Endothelial cell of hepatic sinusoid (primary cell): ENCODE measurements around the gene SLC5A3.

ENCODE experiments used
- in situ Hi-C: cut with HindIII; loops from 2 replicates; pipeline ENCODE4 v1.10.0; 2017; ENCODE audit warnings: low sequenced_read_pairs

Gene SLC5A3

GRCh38 chr21:34073032-34073748 is at the start of gene SLC5A3, which contains the start of gene MRPS6:
SLC5A3 (plus strand) TSS chr21:34073578; CDS start chr21:34095199, 21,621 bp downstream.
MRPS6 (plus strand) TSS chr21:34073578; CDS start chr21:34073701, 123 bp downstream.
- in situ Hi-C loops = no loop called here

DNA sequence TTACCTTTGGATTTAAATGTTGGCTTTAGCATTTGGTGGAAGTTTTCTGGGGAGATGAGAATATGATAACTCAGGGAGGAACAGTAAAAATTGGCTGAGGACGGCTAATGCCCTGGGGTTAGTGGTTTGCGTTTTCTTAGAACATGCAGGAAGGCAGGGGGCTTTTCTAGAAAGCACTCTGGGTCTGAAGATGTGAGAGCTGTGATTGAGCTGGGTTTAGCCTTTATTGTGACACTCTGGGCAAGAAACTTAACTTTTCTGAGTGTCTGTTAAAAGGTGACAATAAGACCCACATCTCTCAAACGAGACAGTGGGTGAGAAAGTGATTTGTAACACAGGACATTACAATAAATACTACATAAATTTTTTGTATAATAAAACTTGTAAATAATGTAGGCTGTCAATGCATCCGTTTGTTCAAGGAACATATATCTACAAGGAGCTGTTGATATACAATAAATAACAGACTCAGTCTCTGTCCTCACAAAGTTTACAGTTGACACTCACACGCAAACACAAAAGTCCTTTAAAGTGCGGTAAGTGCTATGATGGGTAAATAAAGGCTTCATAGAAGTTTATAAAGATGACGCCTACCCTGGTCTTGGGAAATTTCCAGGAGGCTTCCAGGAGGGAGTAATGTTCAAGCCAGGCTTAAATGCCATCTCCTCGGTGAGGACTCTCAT is 49.5 kb upstream of the SLC5A3 start:
- in situ Hi-C loops = no loop called here

- in situ Hi-C loops = no loop called here
Measured at GRCh38 chr21:34024374-34024693, 49.0 kb upstream of the SLC5A3 start.

DNA sequence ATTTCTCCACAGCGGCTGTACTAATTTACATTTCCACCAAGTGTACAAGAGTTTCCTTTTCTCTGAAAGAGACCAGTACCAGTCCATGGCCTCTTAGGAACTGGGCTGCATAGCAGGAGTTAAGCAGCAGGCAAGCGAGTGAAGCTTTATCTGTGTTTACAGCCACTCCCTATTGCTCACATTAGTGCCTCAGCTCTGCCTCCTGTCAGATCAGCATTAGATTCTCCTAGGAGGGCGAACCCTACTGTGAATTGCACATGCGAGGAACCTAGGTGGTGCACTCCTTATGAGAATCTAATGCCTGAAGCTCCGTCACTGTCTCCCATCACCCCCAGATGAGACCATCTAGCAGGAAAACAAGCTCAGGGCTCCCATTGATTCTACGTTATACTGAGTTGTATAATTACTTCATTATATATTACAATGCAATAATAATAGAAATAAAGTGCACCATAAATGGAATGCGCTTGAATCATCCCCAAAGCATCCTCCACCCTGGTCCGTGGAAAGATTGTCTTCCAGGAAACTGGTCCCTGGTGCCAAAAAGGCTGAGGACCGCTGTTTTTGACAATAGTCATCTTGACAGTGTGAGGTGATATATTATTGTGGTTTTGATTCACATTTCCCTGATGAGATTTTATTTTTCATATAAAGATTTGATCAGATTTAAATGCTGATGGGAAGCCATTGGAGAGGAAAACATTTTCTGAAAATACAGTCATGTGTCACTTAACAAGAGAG is 45.5 kb upstream of the SLC5A3 start:
- in situ Hi-C loops = loop anchor here (5.0 kb wide), 1 partner anchor 36 kb away; no protein-coding TSS in a partner anchor

GRCh38 chr21:34029743-34030528 is 43.4 kb upstream of the SLC5A3 start:
- in situ Hi-C loops = loop anchor here (5.0 kb wide), 1 partner anchor 38 kb away; no protein-coding TSS in a partner anchor

DNA sequence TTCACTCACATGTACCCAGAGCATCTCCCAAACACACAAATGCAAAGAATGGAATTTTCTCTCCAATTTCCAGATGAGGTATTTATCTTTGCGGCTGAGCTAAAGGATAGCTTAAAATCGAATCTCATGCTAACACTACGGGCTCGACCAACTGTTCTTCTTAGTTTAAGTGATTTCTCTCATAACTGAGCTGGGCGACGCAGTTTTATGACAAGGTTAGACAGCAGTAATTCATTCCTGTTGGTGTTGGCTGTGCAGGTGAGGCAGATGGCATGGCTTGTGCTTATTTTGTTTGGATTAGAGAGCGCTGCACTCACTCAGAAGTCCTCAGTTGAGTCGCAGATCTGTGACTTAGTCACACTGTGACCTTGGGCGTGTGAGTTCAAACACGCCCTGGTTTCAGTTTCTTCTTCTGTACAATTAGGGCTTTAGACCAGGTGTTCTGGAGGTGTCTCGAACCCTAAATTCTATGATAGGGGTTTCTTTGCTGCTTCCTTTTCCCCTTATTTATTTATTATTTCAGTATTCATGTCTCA is 41.5 kb upstream of the SLC5A3 start:
- in situ Hi-C loops = no loop called here

DNA sequence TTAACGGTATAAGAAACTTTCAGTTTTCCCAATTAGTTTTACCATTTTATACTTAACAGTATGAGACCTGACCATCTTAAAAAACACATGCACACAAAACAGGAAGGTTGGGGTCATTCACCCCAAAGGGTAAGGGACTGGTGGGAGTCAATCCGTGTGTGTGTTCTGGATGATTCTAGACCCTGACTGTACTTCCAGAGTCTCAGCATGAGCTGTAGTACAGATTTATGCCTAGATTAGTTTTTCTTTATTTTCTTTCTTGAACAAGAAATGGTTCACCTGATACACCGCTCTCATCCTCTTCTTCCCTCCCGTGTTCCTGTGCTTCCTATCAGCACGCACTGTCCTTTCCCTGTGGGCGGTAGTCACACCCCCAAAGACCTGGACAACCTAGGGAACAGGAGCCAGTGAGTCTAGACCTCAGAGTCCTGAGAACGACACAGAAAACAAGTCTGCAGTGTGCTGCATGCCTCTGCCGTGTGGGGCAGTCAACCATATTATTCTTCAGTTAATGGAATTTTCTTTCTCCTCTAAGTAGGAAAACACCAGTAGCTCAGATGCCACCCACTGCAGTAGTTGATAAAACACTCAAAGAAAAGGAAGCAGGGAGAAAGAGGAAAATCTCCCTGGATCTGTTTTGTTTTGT is 38.9 kb upstream of the SLC5A3 start:
- in situ Hi-C loops = no loop called here

- in situ Hi-C loops = no loop called here
Measured at GRCh38 chr21:34035619-34036354, 37.6 kb upstream of the SLC5A3 start.

DNA sequence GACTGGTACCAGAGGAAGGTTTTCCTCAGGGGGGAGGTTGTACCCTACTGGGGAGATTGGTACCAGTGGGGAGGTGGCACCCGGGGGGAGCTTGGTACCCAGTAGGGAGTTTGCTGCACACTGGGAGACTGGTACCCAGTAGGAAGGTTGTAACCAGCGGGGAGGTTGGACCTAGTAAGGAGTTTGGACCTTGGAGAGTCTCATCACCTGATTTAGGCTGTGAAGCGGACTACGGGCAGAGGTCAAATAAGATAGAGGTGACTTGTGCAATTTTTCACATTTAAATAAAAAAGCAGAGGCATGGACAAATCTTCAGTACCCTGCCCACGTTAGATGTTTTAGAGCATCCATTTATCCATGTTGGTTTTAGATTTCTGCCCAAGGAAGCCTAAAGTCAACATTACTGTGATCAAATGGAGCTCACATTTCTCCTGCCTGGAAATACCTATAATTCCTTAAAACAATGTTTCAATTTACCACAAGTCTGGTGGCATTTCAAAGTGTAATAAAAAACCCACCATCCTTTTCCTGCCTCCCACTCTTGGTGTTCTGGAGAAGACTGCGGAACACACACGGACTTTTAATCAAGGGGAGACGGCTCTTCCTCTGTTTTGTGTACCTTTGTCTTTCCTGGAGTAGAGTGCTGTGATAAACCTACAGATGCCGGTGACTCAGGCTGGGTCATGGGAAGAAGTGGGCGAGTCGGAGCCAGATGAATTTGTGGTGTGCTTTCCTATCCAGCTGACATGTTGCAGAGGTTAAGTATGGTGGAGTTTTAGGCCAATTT is 36.2 kb upstream of the SLC5A3 start:
- in situ Hi-C loops = no loop called here

DNA sequence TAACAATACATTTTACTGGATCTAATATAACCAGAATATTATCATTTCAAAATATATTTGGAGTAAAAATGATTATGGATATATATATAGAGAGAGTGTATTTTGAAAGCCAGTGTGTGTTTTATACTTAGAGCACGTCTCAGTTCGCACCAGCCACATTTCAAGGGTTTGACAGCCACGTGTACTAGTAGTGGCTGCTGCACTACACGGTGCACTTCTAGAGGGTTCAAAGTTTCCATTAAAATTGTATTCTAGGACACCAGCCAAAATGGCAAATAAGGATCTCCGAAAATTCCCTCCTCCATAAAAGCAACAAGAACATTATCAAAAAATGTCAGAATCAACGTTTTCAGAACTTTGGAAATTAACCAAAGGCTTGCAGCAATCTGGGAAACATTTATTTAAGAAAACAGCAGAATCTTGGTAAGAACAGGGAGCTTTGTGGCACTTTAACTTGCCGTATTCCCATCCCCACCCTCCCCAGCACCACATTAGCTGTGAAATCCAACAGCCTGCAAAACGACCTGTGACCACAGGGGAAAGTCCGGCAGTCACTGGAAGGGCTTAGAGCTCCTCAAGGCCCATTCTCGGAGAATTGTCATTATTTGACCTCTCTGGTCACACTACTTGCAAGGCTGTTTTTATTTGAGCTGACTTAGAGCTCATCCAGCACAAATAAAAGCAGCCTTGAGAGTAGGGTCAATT is 33.5 kb upstream of the SLC5A3 start:
- in situ Hi-C loops = no loop called here

- in situ Hi-C loops = no loop called here
Measured at GRCh38 chr21:34042735-34043134, 30.6 kb upstream of the SLC5A3 start.

DNA sequence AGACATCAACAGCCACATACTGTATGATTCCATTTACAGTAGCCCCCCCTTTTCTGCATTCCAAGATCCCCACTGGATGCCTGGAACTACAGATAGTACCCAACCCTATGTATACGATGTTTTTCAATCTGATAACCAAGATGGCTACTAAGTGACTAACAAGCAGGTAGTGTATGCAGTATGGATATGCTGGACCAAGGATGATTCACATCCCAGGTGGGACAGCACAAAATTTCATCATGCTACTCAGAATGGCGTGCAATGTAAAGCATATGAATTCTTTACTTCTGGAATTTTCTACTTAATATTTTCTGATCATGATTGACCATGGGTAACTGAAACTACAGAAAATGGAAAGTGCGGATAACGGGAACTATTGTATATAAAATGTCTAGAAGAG is 30.0 kb upstream of the SLC5A3 start:
- in situ Hi-C loops = no loop called here

DNA sequence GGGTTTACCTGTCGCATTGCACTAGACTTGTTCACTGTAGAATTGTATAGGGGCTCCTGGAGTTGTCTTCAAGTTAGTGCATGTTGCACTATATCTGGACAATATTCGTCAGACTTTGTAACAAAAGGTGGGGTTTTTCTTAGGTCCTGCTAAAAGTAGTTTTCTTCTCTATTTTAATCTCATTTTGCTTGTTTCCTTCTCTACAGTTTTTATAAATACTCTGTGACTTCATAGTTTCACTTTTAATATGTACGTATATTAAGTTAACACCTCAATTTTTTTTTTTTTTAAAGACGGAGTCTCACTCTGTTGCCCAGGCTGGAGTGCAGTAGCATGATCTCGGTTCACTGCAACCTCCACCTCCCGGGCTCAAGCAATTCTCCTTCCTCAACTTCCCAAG is 26.5 kb upstream of the SLC5A3 start:
- in situ Hi-C loops = no loop called here

DNA sequence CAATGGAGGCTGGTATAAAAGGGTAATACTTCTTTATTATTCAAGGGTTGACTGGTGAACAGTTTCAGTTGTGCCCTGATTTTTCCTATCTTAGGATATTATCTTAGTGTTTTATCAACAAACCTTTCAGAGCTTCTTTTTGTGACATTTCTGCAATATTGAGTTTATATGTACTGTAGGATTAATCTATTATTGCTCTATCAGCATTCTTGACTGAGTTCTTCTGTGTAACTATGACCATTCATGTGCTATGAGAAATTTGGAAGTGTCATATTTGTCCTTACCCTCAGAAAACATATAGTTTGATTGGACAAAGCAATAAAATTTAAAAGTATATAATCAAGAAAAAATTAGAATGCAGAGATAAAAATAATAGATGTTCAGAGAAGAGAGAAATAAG is 25.5 kb upstream of the SLC5A3 start:
- in situ Hi-C loops = no loop called here

- in situ Hi-C loops = loop anchor here (5.0 to 10.0 kb wide), 3 partner anchors 40 to 153 kb away; no protein-coding TSS in a partner anchor
Measured at GRCh38 chr21:34052171-34052570, 21.2 kb upstream of the SLC5A3 start.

GRCh38 chr21:34054259-34054658 is 19.1 kb upstream of the SLC5A3 start:
- in situ Hi-C loops = loop anchor here (5.0 to 10.0 kb wide), 3 partner anchors 38 to 151 kb away; no protein-coding TSS in a partner anchor

GRCh38 chr21:34055615-34056014 is 17.8 kb upstream of the SLC5A3 start:
- in situ Hi-C loops = loop anchor here (10.0 kb wide), 1 partner anchor 149 kb away; no protein-coding TSS in a partner anchor

GRCh38 chr21:34061983-34062382 is 11.4 kb upstream of the SLC5A3 start:
- in situ Hi-C loops = no loop called here
